ENCODE measurements around the gene EML6.

- TF ChIP-seq CTCF (IDR thresholded peaks at IDR 0.05; ENCODE audit: low read depth, low read length) = no peak
- no peak for TF ChIP-seq EZH2phosphoT487 (IDR thresholded peaks at IDR 0.05; ENCODE audit: low read depth)
Observed at GRCh38 chr2:54773233-54773632, 49.8 kb downstream of the EML6 start.
